Measurements from ENCODE around the gene SOD2.
"Not testable (repeated sequence)": the region's sequence is repeated elsewhere in the genome, so short reads cannot be mapped to it uniquely, and the experiment has no call there.

DNA sequence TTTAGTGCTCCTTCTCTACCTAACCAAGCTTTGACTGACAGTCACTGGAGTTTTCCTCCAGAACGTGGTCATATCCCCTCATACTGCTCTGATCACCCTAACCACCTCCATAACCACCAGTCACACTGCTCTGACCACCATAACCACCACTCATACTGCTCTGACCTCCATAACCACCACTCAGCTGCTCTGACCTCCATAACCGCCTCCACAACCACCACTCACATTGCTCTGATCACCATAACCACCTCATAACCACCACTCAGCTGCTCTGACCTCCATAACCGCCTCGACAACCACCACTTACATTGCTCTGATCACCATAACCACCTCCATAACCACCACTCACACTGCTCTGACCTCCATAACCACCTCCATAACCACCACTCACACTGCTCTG, 17.6 kb upstream of the SOD2 start:
- TF ChIP-seq CTCF (IDR thresholded peaks at IDR 0.05; ENCODE audit: borderline replicate concordance, extremely low read depth, low read length, poor library complexity, severe bottlenecking); EZH2 (IDR thresholded peaks at IDR 0.05; ENCODE audit: borderline replicate concordance, low read depth, low read length, severe bottlenecking): not testable (repeated sequence)
